ENCODE results near the gene AKT1S1.

DNA sequence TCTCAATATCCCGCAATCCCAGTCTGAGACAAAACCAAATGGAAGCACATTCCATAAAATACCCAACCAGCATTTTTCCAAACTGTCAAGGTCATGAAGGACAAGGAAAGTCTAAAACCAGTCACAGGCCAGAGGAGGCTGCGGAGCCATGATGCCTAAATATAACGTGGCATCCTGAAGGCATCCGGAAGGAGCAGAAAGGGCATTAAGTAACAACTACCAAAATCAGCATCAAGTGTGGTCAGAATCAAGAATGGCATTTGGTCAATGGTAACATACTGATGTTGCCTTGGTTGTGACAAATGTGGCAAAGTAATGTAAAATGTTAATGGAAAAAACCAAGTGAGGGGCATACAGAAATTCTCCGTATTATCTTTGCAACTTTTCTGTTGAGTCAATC is 48.3 kb upstream of the AKT1S1 start:
- TF ChIP-seq, protein P1, sequence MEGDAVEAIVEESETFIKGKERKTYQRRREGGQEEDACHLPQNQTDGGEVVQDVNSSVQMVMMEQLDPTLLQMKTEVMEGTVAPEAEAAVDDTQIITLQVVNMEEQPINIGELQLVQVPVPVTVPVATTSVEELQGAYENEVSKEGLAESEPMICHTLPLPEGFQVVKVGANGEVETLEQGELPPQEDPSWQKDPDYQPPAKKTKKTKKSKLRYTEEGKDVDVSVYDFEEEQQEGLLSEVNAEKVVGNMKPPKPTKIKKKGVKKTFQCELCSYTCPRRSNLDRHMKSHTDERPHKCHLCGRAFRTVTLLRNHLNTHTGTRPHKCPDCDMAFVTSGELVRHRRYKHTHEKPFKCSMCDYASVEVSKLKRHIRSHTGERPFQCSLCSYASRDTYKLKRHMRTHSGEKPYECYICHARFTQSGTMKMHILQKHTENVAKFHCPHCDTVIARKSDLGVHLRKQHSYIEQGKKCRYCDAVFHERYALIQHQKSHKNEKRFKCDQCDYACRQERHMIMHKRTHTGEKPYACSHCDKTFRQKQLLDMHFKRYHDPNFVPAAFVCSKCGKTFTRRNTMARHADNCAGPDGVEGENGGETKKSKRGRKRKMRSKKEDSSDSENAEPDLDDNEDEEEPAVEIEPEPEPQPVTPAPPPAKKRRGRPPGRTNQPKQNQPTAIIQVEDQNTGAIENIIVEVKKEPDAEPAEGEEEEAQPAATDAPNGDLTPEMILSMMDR (conservative IDR thresholded peaks at IDR 0.05; ENCODE audit: low read length) = no peak
- no peak for TF ChIP-seq EZH2phosphoT487 (IDR thresholded peaks at IDR 0.05; ENCODE audit: borderline replicate concordance, low read depth, low read length)
